ENCODE data around the gene ALK. TPM values are rescaled to one million over a fixed set of nuclear protein-coding genes. Genes with fewer than 3 reads are reported as not detected.

ALK gene
- polyA plus RNA-seq, 1 of the 3 experiments (the other 2 are of a cell fraction): 0.30 TPM

GRCh38 chr2:29782549-29783458 is 138.6 kb downstream of the ALK start (continued):
- no peak for TF ChIP-seq RCOR1 (IDR thresholded peaks at IDR 0.05; ENCODE audit: low read length)
- no peak for TF ChIP-seq MAX (IDR thresholded peaks at IDR 0.05; ENCODE audit: low read depth)
- no peak for TF ChIP-seq EZH2phosphoT487 (IDR thresholded peaks at IDR 0.05; ENCODE audit: borderline replicate concordance, low read depth)

GRCh38 chr2:29782087-29782486 is 139.3 kb downstream of the ALK start:
- H3K9ac ChIP-seq: no peak overlapping the region
- 0 out of 2 replicates have a peak, but pooled peaks have one; percentile 18 for TF ChIP-seq GATA2 (CRISPR knock-in tag; IDR thresholded peaks at IDR 0.05)
- no peak for TF ChIP-seq NRF1 (IDR thresholded peaks at IDR 0.05; ENCODE audit: low read depth, low read length)
- no peak for TF ChIP-seq CHD2 (IDR thresholded peaks at IDR 0.05; ENCODE audit: low read length, partially characterized antibody)
- H3K9me3 ChIP-seq: no peaks in the 10 kb centered on the region
- no peaks in the 10 kb centered on the region for H3K36me3 ChIP-seq (replicated peaks in 1 of 2; ENCODE audit: control insufficient read depth in 1 of 2, insufficient read depth in 2 of 2, low read length in 1 of 2)
- H3K4me3 ChIP-seq (ENCODE audit: low read depth in 2 of 2, low read length in 1 of 2): no peak overlapping the region
- no peaks in the 10 kb centered on the region for H3K9me2 ChIP-seq
- H2AFZ ChIP-seq (ENCODE audit: low read depth): no peak overlapping the region
- no peak overlapping the region; a peak in 1 of 4 replicates for H3K27ac ChIP-seq (ENCODE audit: low read depth in 2 of 2, low read length in 1 of 2)
- POLR2A ChIA-PET: no interaction called here
- no peak overlapping the region for H3K4me2 ChIP-seq
- peaks cover 0 to 44% of the 10 kb centered on the region in 2 experiments; a peak in 1 of 4 replicates for H3K4me1 ChIP-seq (ENCODE audit: control insufficient read depth in 1 of 2, insufficient read depth in 2 of 2, low read depth in 1 of 2, low read length in 1 of 2)
- no peaks in the 10 kb centered on the region for H4K20me1 ChIP-seq (ENCODE audit: insufficient read depth)
- no peaks in the 10 kb centered on the region for H3F3A ChIP-seq (replicated peaks; ENCODE audit: insufficient read depth)
- no peak for DNase-seq
- H3K27me3 ChIP-seq (ENCODE audit: insufficient read depth): no peaks in the 10 kb centered on the region; the same call in 1 of the 2 replicates
- CTCF ChIA-PET: interaction anchor here (0.9 kb wide), 1 partner anchor 14 kb away, joined by 4 read pairs; no protein-coding TSS in a partner anchor
- no peaks in the 10 kb centered on the region for H3K79me2 ChIP-seq (ENCODE audit: insufficient read depth)
- WGBS (ENCODE audit: low lambda C conversion rate): 62% methylated on average over 1 of the region's 1 CpG

DNA sequence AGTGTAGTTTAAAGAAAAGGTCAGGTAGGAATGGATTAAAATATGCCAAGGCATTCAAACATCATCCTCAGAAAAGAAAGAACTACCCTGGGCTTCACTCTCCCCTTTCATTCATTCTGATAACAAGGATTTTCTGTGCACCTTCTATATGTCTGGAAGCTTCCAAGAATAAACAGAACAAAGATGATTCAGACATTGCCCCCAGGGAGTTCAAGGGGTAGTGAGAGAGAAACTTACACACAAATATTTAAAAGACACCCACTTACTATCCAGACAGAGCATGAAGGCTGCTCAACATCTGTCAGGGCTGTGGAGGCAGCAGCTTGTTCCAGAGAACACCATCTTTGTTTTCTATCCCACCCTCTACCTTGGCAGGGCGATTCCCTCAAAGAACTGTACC is 140.5 kb downstream of the ALK start:
- Histone ChIP-seq H3K9ac (no peak overlapping the region), H3K9me3 (no peaks in the 10 kb centered on the region), H4K20me1 (ENCODE audit: insufficient read depth) (no peaks in the 10 kb centered on the region), H3K27me3 (ENCODE audit: insufficient read depth) (no peaks in the 10 kb centered on the region; the same call in 1 of the 2 replicates), H2AFZ (ENCODE audit: low read depth) (no peak overlapping the region), H3K4me2 (no peak overlapping the region), H3K27ac (ENCODE audit: low read depth in 2 of 2, low read length in 1 of 2) (no peak overlapping the region; a peak in 1 of 4 replicates), H3K79me2 (ENCODE audit: insufficient read depth) (no peaks in the 10 kb centered on the region), H3K4me1 (ENCODE audit: control insufficient read depth in 1 of 2, insufficient read depth in 2 of 2, low read depth in 1 of 2, low read length in 1 of 2) (peaks cover 0 to 51% of the 10 kb centered on the region in 2 experiments; a peak in 1 of 4 replicates), H3K36me3 (replicated peaks in 1 of 2; ENCODE audit: control insufficient read depth in 1 of 2, insufficient read depth in 2 of 2, low read length in 1 of 2) (no peaks in the 10 kb centered on the region), H3K4me3 (ENCODE audit: low read depth in 2 of 2, low read length in 1 of 2) (no peak overlapping the region), H3F3A (replicated peaks; ENCODE audit: insufficient read depth) (no peaks in the 10 kb centered on the region), H3K9me2 (no peaks in the 10 kb centered on the region)
- ChIA-PET CTCF (interaction anchor here (0.9 to 1.4 kb wide), 6 partner anchors 10 to 61 kb away, joined by 3 to 5 read pairs (median 3); no protein-coding TSS in a partner anchor), POLR2A (no interaction called here)
- 6% methylated on average over 1 of the region's 1 CpG for WGBS (ENCODE audit: low lambda C conversion rate)
- DNase-seq: no peak
- TF ChIP-seq FOXJ3 (CRISPR knock-in tag; IDR thresholded peaks at IDR 0.05): no peak
- no peak for TF ChIP-seq POLR2AphosphoS5 (IDR thresholded peaks at IDR 0.05; ENCODE audit: low read depth, low read length)
- no peak for TF ChIP-seq EP300 (IDR thresholded peaks at IDR 0.05; ENCODE audit: borderline replicate concordance in 1 of 2, low read depth in 1 of 2, low read length in 1 of 2)
- TF ChIP-seq JUND (IDR thresholded peaks at IDR 0.05): no peak
- no peak for TF ChIP-seq NFIC (IDR thresholded peaks at IDR 0.05; ENCODE audit: borderline replicate concordance)
- no peak for TF ChIP-seq TEAD4 (IDR thresholded peaks at IDR 0.05; ENCODE audit: borderline replicate concordance, insufficient read depth)
- no peak for TF ChIP-seq RXRA (IDR thresholded peaks at IDR 0.05; ENCODE audit: borderline replicate concordance, low read depth)
- no peak for TF ChIP-seq YY1 (IDR thresholded peaks at IDR 0.05; ENCODE audit: low read depth)
- TF ChIP-seq, protein P1, sequence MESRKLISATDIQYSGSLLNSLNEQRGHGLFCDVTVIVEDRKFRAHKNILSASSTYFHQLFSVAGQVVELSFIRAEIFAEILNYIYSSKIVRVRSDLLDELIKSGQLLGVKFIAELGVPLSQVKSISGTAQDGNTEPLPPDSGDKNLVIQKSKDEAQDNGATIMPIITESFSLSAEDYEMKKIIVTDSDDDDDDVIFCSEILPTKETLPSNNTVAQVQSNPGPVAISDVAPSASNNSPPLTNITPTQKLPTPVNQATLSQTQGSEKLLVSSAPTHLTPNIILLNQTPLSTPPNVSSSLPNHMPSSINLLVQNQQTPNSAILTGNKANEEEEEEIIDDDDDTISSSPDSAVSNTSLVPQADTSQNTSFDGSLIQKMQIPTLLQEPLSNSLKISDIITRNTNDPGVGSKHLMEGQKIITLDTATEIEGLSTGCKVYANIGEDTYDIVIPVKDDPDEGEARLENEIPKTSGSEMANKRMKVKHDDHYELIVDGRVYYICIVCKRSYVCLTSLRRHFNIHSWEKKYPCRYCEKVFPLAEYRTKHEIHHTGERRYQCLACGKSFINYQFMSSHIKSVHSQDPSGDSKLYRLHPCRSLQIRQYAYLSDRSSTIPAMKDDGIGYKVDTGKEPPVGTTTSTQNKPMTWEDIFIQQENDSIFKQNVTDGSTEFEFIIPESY (IDR thresholded peaks at IDR 0.05; ENCODE audit: borderline replicate concordance, low read depth): no peak
- TF ChIP-seq CTCF (IDR thresholded peaks at IDR 0.05): no peak
- no peak for TF ChIP-seq USF1 (IDR thresholded peaks at IDR 0.05; ENCODE audit: borderline replicate concordance, low read depth)
- TF ChIP-seq ELF1 (IDR thresholded peaks at IDR 0.05): no peak
- no peak for TF ChIP-seq PBX3 (IDR thresholded peaks at IDR 0.05)
- no peak for TF ChIP-seq RFX5 (IDR thresholded peaks at IDR 0.05; ENCODE audit: low read length)
